T-helper 2 cell treated with Interferon-gamma antibody and Interleukin-4, amounts not matched to agents 100 ng/mL and 5 ng/mL, for 36 hours (primary cell): ENCODE data around the gene MED29. TPM values are rescaled to one million over a fixed set of nuclear protein-coding genes. Genes with fewer than 3 reads are reported as not detected.

ENCODE experiments used
- intact Hi-C: fragments of 100-400 bp; cut with micrococcal nuclease; formaldehyde crosslinking; loops from one replicate; pipeline ENCODE4 v1.15.1; 2023
- total RNA-seq: library from RNA; stranded (reverse); gene quantifications from 2 replicates; pipeline ENCODE4 v1.2.3, GENCODE V29; 2022

Gene MED29
- total RNA-seq, 1 donor from 2014 or later: 35.8 TPM

GRCh38 chr19:39410017-39410830, 19.0 kb downstream of the MED29 start:
- intact Hi-C loops: no loop called here

DNA sequence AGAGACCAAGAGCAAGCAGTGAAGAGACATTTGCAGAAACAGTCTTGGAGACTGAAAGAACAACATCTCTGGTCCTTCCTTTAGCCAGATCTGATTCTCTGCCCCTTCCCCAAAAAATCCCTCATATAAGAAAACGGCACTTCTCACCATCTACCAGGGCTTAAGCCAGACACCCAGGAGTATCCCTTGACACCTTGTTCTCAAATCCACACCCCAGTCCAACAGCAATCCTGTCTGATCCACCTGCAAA, 19.6 kb downstream of the MED29 start:
- intact Hi-C loops: no loop called here

DNA sequence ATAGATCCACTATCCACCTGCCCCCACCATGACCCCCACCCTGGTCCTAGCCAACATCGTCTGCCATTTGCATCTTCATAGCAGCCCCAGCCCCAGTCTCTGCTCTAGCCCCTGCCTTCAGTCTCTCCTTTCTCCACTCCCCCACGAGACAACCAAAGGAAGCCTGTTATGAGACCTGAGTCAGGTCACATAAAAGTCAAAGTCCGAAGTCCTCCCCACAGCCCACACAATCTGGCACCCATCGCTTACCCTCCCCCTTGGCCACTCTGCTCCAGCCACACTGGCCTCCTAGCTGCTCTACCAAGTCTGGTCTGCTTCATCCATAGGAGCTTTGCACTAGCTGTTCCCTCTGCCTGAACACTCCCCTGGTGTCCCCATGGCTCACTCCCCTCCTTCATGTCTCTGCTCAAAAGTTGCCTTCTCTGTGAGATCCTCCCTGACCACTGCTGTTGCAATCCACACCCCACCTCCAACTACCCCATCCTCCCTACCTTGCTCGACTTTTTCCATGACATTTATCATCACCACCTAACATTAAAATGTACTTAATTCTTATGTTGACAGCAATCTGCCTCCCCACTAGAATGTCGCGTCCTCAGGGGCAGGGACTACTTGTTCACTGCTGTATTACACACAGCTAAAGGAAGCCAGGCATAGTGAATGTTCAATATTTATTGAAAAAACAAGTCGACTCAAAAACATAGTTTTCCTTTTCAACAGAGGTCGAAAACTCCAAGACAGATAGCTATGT, 20.1 kb downstream of the MED29 start:
- intact Hi-C loops: no loop called here

- intact Hi-C loops: loop anchor here (1.0 kb wide), 10 partner anchors 10 to 286 kb away; partner anchors contain the start of genes EID2B, MED29, PAF1 and PAK4
Observed at GRCh38 chr19:39411832-39412099, 20.6 kb downstream of the MED29 start.

DNA sequence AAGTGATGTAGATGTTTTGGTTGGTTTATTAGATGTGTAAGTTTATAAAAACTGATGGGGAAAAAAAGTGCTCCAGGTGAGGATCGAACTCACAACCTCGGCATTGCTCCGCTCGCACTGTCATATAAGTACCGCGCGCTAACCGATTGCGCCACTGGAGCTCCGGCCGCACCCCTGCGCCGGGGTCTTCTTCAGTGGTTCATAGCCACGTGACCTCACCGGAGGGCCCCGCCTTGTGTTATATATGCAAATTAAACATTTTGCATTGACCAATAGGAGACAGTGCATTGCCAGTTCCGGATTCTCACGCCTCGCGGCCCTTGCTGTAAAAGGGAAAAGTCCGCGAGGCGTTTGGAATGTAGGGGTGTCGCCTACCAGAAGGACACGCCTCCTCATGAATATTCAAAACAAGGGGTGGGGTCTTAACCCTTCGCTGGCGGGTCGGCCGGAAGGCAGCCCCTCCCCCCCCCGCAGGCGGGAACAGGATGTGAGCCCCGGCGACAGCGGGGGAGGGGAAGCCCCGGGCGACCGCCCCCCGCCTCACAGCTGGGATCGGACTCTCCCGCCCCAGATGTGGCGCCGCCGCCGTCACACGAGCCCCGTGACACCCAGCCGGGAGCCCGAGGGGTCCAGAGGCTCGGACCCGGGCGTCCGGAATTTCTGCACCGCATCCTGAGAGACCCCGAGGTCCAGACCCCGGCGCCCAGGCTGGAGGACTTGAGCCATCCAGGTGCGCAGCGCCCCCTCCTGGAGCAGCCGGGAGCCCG, 21.1 kb downstream of the MED29 start, which contains the start of gene PLEKHG2:
PLEKHG2 (plus strand) TSS at position 570 of the 767 bp plus-strand sequence. CDS start 1,418 bp downstream, outside the sequence.
- intact Hi-C loops: loop anchor here (1.0 kb wide), 10 partner anchors 11 to 287 kb away; partner anchors contain the start of genes EID2B, MED29, PAF1 and PAK4

GRCh38 chr19:39412867-39413271, 21.7 kb downstream of the MED29 start:
- intact Hi-C loops: loop anchor here (1.0 kb wide), 10 partner anchors 12 to 288 kb away; partner anchors contain the start of genes EID2B, MED29, PAF1 and PAK4

DNA sequence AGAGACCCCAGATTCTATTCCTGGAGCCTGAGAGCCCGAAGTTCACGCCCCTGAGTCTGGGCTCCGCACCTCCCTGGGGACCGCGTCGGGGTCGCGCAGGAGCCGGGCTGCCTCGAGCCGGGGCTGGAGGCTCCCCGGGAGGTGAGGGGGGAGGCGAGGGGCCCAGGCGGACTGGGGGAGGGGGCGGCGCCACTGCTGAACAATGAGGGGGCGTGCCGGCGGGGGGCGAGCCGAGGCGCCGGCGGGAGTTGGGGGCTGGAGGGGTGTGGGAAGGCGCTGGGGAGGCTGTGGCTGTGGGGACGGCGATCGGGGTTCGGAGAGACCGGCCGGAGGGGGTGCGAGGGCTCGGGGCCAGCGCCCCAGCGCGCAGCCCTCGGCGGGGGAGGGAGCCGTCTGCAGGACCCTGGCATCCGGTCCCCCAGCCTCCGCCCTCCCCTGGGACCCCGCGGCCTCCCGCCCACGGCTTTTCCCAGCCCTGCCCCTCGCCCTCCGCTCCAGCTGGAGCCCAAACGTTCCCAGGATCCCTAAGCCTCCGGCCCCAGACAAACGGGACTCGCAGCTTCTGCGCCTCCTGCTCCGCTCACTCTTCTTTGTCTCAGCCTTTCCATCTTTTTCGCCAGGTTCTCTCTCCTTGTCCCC, 22.2 kb downstream of the MED29 start:
- intact Hi-C loops: no loop called here

DNA sequence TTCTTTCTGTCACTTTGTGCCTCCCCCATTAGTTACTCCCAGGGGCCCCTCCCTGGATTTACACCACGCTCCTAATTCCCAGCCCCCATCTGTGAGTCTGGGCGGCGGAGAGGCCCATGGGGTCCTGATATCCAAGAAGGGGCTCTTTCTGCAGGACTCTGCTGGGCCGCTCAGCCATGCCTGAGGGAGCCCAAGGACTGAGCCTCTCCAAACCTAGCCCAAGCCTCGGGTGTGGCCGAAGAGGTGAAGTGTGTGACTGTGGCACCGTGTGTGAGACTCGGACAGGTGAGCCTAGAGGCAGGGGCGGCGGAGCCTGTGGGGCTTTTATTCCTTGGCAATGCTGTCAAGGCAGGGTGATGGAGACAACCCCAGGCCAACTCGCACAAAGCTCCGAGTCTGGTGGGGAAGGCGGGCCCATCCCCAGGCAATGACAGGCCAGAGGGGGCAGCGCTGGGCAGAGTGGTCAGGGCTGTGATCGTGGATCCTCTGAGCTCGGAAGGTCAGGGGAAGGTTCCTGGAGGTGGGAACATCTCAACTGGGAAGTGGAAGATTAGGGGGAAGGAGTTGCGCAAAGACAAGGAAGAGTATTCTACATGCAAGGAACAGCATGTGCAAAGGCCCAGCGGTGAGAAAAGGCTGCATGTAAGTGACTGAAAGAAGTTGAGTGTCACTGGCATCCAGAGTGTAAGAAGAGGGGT, 22.9 kb downstream of the MED29 start:
- intact Hi-C loops: no loop called here

- intact Hi-C loops: no loop called here
Observed at GRCh38 chr19:39415111-39416046, 24.2 kb downstream of the MED29 start.

DNA sequence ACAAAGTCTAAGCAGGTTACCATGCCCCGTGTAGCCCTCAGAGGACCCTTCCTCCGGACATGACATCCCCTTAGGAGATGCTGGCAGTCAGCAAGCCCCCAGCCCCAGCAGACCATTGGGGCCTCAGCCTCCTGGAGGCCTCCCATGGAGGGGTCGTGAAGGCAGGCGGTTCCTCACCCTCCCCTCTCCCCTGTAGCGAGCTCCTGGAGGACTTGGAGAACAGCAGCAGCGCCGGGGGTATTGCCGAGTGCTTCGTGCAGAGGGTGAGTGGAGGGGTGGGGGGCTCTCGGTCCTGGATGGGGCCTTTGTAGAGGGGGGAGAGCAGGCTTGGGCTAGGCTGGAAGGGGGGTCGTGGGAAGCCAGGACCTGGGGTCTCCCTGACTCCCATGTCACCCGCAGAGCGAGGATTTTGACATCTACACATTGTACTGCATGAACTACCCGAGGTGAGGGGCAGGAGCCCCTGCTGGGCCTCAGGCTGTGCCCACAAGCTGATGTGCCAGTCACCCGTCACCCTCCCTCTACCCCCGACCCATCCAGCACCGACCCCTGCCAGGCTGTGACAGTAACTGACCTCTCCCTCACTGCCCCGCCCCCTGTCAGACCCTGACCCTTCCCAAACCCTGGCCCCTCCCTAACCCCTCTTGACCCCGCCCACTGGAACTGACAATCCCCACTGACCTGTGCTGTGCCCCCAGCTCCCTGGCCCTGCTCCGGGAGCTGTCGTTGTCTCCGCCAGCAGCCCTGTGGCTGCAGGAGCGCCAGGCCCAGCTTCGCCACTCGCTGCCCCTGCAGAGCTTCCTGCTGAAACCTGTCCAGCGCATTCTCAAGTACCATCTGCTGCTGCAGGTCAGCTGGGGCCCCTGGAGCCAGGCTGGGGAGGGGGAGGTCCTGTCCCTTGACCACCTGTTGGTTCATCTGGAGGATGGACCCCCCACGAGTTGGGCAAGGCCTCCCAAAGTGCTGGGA, 25.3 kb downstream of the MED29 start:
- intact Hi-C loops: no loop called here

DNA sequence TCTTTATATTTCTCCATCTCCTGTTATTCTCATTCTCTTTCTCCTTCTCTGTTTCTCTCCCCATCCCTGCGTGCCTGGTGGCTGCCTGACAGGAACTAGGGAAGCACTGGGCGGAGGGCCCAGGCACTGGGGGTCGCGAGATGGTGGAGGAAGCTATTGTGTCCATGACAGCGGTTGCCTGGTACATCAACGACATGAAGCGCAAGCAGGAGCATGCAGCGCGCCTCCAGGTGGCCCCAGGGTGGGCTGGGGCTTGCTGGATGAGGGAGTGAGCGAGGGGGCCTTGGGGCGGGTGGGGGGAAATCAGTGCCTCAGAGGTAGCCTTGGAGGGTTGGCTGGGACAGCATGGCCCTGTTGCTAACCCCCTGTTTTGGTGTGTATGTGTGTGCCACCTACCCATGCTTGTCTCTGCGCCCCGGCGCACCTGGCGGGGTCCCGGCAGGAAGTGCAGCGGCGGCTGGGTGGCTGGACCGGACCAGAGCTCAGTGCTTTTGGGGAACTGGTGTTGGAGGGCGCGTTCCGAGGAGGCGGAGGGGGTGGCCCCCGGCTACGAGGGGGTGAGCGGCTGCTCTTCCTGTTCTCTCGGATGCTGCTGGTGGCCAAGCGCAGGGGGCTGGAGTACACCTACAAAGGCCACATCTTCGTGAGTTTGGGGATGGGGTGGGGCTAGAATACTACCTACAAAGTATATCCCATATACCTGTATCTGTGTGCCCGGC, 26.4 kb downstream of the MED29 start:
- intact Hi-C loops: no loop called here

- intact Hi-C loops: no loop called here
Observed at GRCh38 chr19:39419003-39419402, 27.8 kb downstream of the MED29 start.

- intact Hi-C loops: no loop called here
Observed at GRCh38 chr19:39420769-39421168, 29.6 kb downstream of the MED29 start.

GRCh38 chr19:39422020-39422419, 30.8 kb downstream of the MED29 start:
- intact Hi-C loops: no loop called here

GRCh38 chr19:39423258-39424086, 32.3 kb downstream of the MED29 start:
- intact Hi-C loops: no loop called here

- intact Hi-C loops: no loop called here
Observed at GRCh38 chr19:39424934-39425333, 33.8 kb downstream of the MED29 start.

GRCh38 chr19:39425744-39426143, 34.6 kb downstream of the MED29 start:
- intact Hi-C loops: no loop called here
